Melanocyte of skin (primary cell): ENCODE measurements around the gene ZNF239. TPM values are rescaled to one million over a fixed set of nuclear protein-coding genes. Genes with fewer than 3 reads are reported as not detected.

Experiments
- total RNA-seq, 2 donors: library from RNA; depleted of rRNA; stranded (reverse); fragments of >200 nt; gene quantifications; 2 replicates each; pipeline ENCODE4 v1.2.3, GENCODE V29; 2012

Gene ZNF239
- 1 to 10 TPM; 1.7 TPM for total RNA-seq

DNA sequence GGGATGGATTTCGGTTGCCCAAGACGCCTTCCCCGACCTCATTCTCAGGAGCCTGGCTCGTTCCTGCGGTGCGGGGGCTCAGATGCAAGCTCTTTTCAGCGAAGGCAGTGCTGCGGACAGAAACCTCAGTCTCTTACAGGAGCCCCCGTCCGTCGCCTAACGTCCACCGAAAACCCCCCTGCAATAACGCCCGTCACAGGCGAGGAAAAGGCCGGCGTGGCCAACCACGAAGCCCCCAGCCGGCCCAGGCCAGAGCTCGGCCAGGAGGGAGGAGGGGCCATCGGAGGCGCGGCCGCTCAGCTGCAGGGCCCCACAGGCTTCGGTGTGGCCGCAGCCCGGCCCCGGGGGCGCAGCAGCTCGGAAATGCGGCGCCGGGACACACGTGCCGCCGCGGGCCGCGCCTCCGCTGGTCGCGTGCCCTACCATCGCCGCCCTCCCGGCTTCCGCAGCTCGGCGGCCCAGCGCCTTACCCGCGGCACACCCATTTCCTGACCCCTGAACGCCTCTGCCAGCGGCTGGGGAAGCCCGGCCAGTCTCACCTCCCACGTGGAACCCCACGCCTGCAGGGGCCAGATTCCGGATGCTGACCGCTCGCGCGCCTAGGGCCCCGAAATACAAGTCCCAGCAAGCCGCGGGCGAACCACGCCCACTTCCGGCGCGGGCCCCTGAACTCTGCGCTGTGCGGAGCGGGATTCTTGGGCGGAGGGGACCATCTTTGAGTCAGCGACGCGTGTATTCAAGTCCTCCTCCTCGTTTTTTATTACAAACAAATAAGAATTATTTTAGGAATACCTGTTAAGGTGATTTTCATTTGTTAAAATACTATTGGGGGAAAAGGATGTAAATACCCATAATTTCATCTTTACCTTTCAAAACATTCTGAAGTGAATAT, at the start of gene ZNF239:
Gene ZNF239, minus strand, starts transcription at position 616 of the 892 bp plus-strand sequence. CDS start 16,537 bp downstream, outside the sequence.

DNA sequence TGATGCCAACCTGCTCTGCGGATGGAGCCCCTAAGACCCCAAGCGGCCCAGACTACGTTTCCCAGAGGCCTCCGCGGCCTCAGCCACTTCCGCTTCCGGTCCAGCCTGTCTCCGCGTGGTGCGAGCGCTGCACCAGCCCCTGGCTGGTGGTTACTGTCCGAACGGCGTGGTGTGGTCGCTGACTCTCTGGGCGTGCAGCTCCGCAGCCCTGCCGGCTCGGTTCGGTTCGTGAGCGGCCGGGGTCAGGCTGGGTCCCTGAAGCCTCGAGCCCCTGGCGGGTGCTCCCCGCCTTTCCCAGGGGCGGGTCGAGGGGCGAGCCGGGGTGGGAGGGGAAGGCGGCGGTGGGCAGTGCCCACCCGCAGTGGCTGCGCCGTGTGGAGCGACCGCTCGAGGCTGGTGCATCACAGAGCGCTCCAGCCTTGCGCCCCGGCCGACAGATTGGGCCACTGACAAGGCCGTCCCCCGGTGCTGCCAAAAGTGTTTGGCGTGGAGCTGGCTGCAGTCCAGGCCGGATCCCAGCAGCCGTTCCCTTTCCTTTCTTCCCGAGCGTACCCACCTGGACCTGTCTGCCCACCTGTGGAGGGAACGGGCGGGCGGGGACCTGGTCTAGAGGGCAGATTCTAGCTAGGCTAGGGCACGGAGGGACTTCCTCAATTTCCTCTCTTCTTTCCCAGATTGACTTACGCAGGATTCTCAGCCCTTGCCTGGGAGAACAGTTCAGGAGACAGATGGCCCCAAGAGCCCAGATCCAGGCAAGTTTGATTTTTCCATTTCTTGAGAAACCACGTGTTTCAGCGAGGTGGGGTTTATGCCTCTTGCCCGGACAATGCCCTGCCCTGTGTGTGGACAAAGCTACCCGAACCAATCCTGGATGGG, 32.1 kb upstream of the ZNF239 start, which contains the start of gene ZNF485:
Gene ZNF485, plus strand, starts transcription at position 116 of the 876 bp plus-strand sequence. Its CDS starts 613 bp downstream, at position 729.

Other genes starting within 250 kb of the ZNF239 start
- gene FXYD4, start 203.0 kb downstream of the ZNF239 start, total RNA-seq, result not detected
- 100 to 1,000 TPM; 146 to 316 TPM for gene HNRNPF, start 165.4 kb downstream of the ZNF239 start, total RNA-seq
- 1 to 10 TPM; 1.3 to 2.1 TPM for gene ZNF487, start 137.5 kb downstream of the ZNF239 start, total RNA-seq
- 1 to 10 TPM; 3.8 to 4.7 TPM for gene ZNF485, start 31.8 kb upstream of the ZNF239 start, total RNA-seq
- 10 to 100 TPM; 22.6 to 25.1 TPM for gene ZNF32, start 74.3 kb upstream of the ZNF239 start, total RNA-seq